ENCODE results near the gene CSF3R. TPM values are rescaled to one million over a fixed set of nuclear protein-coding genes. Genes with fewer than 3 reads are reported as not detected.

The CSF3R gene
- total RNA-seq, 2 donors from 2014 or later: 3.9 to 17.0 TPM

DNA sequence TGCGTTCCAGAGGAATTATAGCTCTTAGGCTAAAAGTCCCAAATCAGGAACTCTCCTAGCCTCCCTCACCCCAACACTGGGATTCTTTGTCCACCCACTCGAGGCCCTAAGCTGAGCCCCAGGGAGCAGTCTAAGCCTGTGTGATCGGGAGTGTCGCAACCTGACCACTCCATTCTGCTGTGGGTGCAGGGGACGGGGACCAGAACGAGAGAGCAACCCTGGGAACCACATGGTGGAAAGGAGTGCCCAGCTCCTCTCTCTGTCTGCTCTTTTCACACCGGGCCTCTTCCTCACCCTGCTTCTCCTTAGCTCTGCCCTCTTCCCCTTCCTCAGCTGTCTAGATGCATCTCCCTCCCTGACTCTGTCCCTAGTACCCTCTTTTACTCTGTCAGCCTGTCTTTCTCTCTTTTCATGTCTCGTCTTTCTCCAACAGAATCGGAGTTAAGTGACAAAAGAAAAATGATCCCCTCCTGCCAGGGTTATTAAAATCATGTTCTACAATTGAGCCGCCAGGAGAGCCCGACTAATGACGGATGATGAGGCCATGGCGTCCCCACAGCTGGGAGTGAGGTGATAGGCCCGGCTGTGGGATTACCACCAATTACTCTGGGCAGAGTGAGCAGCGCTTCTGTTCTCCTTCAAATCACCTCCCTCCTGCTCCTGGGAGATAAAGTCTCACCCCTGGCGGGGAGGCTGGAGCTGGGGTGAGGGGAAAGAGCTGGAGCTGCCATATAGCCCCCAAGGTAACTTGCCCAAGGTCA is 34.5 kb upstream of the CSF3R start:
- TF ChIP-seq POLR2AphosphoS5 (IDR thresholded peaks at IDR 0.05) (no peak), CTCF (IDR thresholded peaks at IDR 0.05) (no peak), POLR2A (IDR thresholded peaks at IDR 0.05) (no peak)
- WGBS: 72% methylated on average over 16 of the region's 16 CpGs
- Histone ChIP-seq H3K4me1 (replicated peaks) (no peaks in the 10 kb centered on the region), H3K27me3 (replicated peaks; ENCODE audit: insufficient read depth) (no peaks in the 10 kb centered on the region), H3K27ac (no peak overlapping the region), H3K36me3 (no peaks in the 10 kb centered on the region), H3K9me3 (no peaks in the 10 kb centered on the region), H3K4me3 (no peak overlapping the region)
- intact Hi-C loops (cut with DNase I): no loop called here
- DNase-seq (ENCODE audit: low spot score): no peak

- DNase-seq (ENCODE audit: low spot score): no peak
- 58% methylated on average over 8 of the region's 10 CpGs for WGBS
- intact Hi-C loops (cut with DNase I): no loop called here
- H3K9me3 ChIP-seq: no peaks in the 10 kb centered on the region
- H3K4me3 ChIP-seq: no peak overlapping the region
- no peaks in the 10 kb centered on the region for H3K36me3 ChIP-seq
- no peaks in the 10 kb centered on the region for H3K4me1 ChIP-seq (replicated peaks)
- no peaks in the 10 kb centered on the region for H3K27me3 ChIP-seq (replicated peaks; ENCODE audit: insufficient read depth)
- no peak overlapping the region for H3K27ac ChIP-seq
- TF ChIP-seq POLR2AphosphoS5 (IDR thresholded peaks at IDR 0.05): no peak
- peak; percentile 13 to 58 (median 36) for TF ChIP-seq CTCF (IDR thresholded peaks at IDR 0.05)
- no peak for TF ChIP-seq POLR2A (IDR thresholded peaks at IDR 0.05)
Measured at GRCh38 chr1:36516372-36517010, 33.8 kb upstream of the CSF3R start.

- Histone ChIP-seq H3K9me3 (no peaks in the 10 kb centered on the region), H3K36me3 (no peaks in the 10 kb centered on the region), H3K4me1 (replicated peaks) (no peaks in the 10 kb centered on the region), H3K27me3 (replicated peaks; ENCODE audit: insufficient read depth) (no peaks in the 10 kb centered on the region), H3K4me3 (no peak overlapping the region), H3K27ac (no peak overlapping the region)
- WGBS: 85% methylated on average over 9 of the region's 10 CpGs
- TF ChIP-seq POLR2A (IDR thresholded peaks at IDR 0.05) (no peak), CTCF (IDR thresholded peaks at IDR 0.05) (no peak), POLR2AphosphoS5 (IDR thresholded peaks at IDR 0.05) (no peak)
- no peak for DNase-seq (ENCODE audit: low spot score)
- intact Hi-C loops (cut with DNase I): no loop called here
Measured at GRCh38 chr1:36515315-36516138, 32.8 kb upstream of the CSF3R start.

- no peak for TF ChIP-seq CTCF (IDR thresholded peaks at IDR 0.05)
- TF ChIP-seq POLR2A (IDR thresholded peaks at IDR 0.05): no peak
- no peak for TF ChIP-seq POLR2AphosphoS5 (IDR thresholded peaks at IDR 0.05)
- no peaks in the 10 kb centered on the region for H3K4me1 ChIP-seq (replicated peaks)
- WGBS: 85% methylated on average over 18 of the region's 18 CpGs
- DNase-seq (ENCODE audit: low spot score): no peak
- H3K4me3 ChIP-seq: no peak overlapping the region
- no peaks in the 10 kb centered on the region for H3K36me3 ChIP-seq
- H3K27ac ChIP-seq: no peak overlapping the region
- intact Hi-C loops (cut with DNase I): no loop called here
- H3K27me3 ChIP-seq (replicated peaks; ENCODE audit: insufficient read depth): no peaks in the 10 kb centered on the region
- no peaks in the 10 kb centered on the region for H3K9me3 ChIP-seq
Measured at GRCh38 chr1:36514501-36514900, 31.8 kb upstream of the CSF3R start.

Measured in prostate gland (tissue), 2 donors.